ENCODE measurements around the gene LMF1. TPM values are rescaled to one million over a fixed set of nuclear protein-coding genes. Genes with fewer than 3 reads are reported as not detected.
A peak's percentile ranks its signal among the peaks of the same experiment; 100 is the strongest.

The LMF1 gene
- total RNA-seq, 1 donor from 2014 or later: 36.1 TPM

DNA sequence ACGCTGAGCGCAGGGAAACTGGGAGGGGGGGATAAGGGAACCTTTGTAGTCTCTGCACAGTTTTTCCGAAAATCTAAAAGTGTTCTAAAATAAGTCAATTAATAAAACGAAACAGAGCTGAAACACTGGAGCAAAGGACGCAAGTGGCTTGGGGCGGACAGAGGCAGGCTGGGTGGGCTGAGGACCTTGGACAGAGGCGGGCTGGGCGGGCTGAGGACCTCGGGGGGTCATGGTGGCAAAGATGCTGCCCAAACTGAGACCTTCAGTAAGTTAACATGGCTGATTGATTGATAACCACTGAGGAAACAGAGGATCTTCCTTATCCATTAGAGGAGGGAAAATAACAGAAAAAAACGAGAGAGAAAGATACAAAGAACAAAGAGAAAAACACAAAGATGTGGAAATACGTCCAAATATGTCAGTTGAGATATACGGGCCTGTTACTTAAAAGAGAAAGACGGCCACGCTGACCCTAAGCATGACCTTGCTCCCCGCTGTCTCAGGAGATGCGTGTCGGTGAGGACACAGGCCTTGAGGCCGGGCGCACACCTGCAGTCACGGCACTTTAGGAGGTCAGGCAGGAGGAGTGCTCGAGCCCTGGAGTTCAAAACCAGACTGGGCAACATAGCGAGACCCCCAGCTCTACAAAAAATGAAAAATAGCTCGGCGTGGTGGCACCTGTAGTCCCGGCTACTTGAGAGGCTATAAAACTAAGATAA is 94.1 kb downstream of the LMF1 start:
- TF ChIP-seq, protein P1, sequence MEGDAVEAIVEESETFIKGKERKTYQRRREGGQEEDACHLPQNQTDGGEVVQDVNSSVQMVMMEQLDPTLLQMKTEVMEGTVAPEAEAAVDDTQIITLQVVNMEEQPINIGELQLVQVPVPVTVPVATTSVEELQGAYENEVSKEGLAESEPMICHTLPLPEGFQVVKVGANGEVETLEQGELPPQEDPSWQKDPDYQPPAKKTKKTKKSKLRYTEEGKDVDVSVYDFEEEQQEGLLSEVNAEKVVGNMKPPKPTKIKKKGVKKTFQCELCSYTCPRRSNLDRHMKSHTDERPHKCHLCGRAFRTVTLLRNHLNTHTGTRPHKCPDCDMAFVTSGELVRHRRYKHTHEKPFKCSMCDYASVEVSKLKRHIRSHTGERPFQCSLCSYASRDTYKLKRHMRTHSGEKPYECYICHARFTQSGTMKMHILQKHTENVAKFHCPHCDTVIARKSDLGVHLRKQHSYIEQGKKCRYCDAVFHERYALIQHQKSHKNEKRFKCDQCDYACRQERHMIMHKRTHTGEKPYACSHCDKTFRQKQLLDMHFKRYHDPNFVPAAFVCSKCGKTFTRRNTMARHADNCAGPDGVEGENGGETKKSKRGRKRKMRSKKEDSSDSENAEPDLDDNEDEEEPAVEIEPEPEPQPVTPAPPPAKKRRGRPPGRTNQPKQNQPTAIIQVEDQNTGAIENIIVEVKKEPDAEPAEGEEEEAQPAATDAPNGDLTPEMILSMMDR (IDR thresholded peaks at IDR 0.05): no peak
- H3K36me3 Mint-ChIP-seq (ENCODE audit: low read depth): peaks cover 18% of the 10 kb centered on the region
- peaks cover 19% of the 10 kb centered on the region for H3K4me1 Mint-ChIP-seq
- ChIA-PET POLR2A (no interaction called here), CTCF (no interaction called here)
- no peak for ATAC-seq (ENCODE audit: low read depth)
- H3K4me3 Mint-ChIP-seq: no peak overlapping the region
- intact Hi-C loops (cut with micrococcal nuclease): loop anchor here (5.0 kb wide), 2 partner anchors 59 to 164 kb away; no protein-coding TSS in a partner anchor
- H3K27me3 Mint-ChIP-seq: no peaks in the 10 kb centered on the region
- H3K9me3 Mint-ChIP-seq: no peaks in the 10 kb centered on the region
- no peak for DNase-seq
- peak overlapping the region; percentile 79 for H3K27ac Mint-ChIP-seq

DNA sequence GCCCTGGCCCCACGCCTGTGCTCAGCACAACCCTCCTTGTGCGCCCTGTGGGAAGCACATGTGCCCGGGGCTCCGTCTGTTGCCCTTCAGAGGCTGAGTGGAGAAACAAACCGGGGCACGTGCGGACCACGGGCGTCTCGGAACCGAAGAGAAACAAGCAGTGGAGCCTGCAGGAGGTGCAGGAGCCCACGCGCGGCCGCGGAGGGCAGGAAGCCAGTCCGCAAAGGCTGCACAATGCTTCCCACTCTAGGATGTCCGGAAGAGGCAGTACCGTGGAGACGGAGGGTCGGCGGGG is 94.8 kb downstream of the LMF1 start:
- Mint-ChIP-seq H3K27ac (no peak overlapping the region), H3K9me3 (no peaks in the 10 kb centered on the region), H3K4me3 (no peak overlapping the region), H3K4me1 (peaks cover 21% of the 10 kb centered on the region), H3K36me3 (ENCODE audit: low read depth) (peaks cover 18% of the 10 kb centered on the region), H3K27me3 (no peaks in the 10 kb centered on the region)
- POLR2A ChIA-PET: no interaction called here
- DNase-seq (no peak), ATAC-seq (ENCODE audit: low read depth) (no peak)
- intact Hi-C loops (cut with micrococcal nuclease): loop anchor here (5.0 kb wide), 2 partner anchors 59 to 164 kb away; no protein-coding TSS in a partner anchor
- TF ChIP-seq, protein P1 (IDR thresholded peaks at IDR 0.05): no peak
- CTCF ChIA-PET: no interaction called here

DNA sequence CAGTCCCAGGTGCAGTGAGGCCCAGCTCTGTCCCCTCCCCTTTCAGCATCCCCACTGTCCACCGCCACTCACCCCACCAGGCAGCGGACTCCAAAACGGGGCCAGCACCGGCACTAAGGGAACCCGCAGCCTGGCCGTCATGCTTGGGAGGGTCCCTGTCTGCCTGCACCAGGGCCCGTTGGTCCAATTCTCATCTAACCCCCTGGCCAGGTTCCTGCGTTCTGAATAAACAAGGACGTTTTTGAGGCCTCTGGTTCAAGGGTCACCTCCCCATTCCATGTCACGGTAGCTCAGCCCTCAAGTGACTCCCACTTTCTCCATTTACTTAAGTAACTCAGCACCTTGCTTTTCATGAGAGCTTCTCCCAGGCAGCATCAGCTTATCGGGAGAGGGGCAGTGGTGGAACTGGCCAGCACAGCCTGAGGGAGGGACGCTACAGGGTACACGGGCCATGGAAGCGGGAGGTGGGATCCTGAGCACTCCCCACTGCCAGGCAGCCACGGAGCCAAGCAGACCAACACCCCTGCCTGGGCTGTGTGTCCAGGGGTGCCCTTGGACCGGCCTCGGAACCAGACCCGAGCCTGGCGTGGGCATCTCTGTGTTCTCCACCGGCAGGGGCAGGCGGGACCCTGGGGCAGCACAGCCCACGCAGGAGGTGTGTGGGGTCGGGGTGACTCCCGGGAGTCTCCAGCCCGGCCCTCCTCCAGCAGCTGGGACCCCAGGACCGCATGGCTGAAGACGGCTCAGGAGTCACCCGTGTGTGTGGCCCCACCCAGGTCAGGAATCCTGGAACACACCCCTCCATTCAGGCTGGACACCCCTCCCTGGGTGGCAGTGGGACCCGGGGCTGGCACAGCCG is 95.4 kb downstream of the LMF1 start:
- Mint-ChIP-seq H3K4me1 (peaks cover 21% of the 10 kb centered on the region), H3K9me3 (no peaks in the 10 kb centered on the region), H3K4me3 (no peak overlapping the region), H3K36me3 (ENCODE audit: low read depth) (peaks cover 18% of the 10 kb centered on the region), H3K27me3 (no peaks in the 10 kb centered on the region), H3K27ac (no peak overlapping the region)
- no peak for ATAC-seq (ENCODE audit: low read depth)
- no peak for DNase-seq
- intact Hi-C loops (cut with micrococcal nuclease): loop anchor here (5.0 kb wide), 2 partner anchors 58 to 163 kb away; no protein-coding TSS in a partner anchor
- ChIA-PET POLR2A (no interaction called here), CTCF (no interaction called here)
- TF ChIP-seq, protein P1 (IDR thresholded peaks at IDR 0.05): no peak

DNA sequence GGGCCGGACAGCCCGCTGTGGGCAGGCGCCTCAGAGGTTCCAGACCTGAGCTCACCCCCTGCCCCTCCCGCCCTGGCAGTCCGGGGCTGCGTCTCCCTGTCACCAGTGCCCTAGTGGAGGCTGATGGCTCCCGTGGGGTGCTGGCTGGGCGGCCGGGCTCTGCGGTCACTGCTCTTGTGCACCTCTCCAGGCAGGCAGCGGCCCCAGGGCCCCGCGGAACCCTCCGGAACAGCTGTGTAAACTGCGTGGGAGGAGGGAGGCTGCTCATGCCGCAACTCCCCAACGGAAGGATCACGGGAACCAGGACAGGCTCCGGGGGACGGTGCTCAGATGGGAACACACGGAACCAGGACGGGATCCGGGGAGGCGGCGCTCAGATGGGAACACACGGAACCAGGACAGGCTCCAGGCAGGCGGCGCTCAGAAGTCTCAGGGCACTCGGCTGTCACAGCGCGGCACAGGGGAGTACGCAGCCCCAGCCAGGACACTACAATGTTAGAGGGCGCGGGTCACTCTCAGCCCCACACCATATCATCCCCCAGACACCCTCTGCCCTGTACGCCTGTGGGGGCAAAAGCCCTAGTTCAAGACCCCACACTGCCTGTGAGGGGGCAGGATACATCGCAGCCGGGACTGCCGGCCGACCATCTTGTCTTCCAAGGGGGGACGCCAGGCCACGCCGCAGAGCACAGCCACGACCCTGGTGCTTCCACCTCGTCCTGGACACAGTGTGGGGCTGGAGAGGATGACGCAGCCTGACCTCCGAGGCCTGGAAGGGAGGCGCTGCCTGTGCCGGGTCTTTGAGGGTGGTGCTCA is 96.2 kb downstream of the LMF1 start:
- no peak for ATAC-seq (ENCODE audit: low read depth)
- ChIA-PET CTCF (no interaction called here), POLR2A (no interaction called here)
- no peak overlapping the region for H3K4me3 Mint-ChIP-seq
- H3K9me3 Mint-ChIP-seq: no peaks in the 10 kb centered on the region
- H3K27ac Mint-ChIP-seq: no peak overlapping the region
- H3K4me1 Mint-ChIP-seq: peaks cover 21% of the 10 kb centered on the region
- no peak for DNase-seq
- TF ChIP-seq, protein P1 (IDR thresholded peaks at IDR 0.05): no peak
- peaks cover 19% of the 10 kb centered on the region for H3K36me3 Mint-ChIP-seq (ENCODE audit: low read depth)
- no peaks in the 10 kb centered on the region for H3K27me3 Mint-ChIP-seq
- intact Hi-C loops (cut with micrococcal nuclease): loop anchor here (5.0 kb wide), 2 partner anchors 57 to 162 kb away; no protein-coding TSS in a partner anchor
